Hepatic stellate cell (primary cell): ENCODE data around the gene CCDC142.
"Not testable (repeated sequence)": the region's sequence is repeated elsewhere in the genome, so short reads cannot be mapped to it uniquely, and the experiment has no call there.

Experiments used
- DNase-seq: peaks from one replicate; pipeline ENCODE4 v3.0.0; 2011; ENCODE audit warnings: low spot score

The CCDC142 gene

DNA sequence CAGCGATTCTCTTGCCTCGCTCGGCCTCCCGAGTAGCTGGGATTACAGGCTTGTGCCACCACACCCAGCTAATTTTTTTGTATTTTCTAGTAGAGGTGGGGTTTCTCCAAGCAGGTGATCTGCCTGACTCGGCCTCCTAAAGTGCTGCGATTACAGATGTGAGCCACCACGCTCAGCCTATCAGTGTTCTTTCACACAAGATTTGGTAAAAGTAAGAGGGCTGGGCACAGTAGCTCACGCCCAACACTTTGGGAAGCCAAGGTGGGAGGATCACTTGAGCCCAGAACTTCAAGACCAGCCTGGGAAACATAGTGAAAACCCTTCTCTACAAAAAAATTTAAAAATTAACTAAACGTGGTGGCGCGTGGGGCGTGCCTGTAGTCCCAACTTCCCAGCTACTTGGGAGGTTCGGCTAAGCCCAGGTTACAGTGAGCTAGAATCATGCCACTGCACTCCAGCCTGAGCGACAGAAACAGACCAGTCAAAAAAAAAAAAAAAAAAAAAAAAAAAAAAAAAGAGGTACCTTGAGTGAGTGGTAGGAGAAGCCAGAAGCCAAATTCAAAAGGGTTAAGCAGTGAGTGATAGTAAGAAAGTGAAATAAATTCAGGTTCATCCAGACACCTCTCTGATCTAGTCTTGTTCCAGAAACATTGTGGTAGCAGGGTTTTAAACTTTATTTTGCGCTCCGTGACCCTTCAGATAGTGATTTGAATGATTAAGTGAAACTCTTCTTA is 11.3 kb downstream of the CCDC142 start:
- DNase-seq: no peak

DNA sequence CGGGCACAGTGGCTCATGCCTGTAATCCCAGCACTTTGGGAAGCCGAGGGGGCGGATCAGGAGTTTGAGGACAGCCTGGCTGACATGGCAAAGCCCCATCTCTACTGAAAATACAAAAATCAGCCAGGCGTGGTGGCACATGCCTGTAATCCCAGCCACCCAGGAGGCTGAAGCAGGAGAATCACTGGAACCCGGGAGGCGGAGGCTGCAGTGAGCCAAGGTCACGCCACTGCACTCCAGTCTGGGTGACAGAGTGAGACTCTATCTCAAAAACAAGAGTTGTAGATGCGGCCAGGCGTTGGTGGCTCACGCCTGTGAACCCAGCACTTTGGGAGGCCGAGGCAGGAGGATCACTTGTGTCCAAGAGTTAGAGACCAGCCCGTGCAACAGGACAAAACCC is 12.1 kb downstream of the CCDC142 start:
- DNase-seq: not testable (repeated sequence)

DNA sequence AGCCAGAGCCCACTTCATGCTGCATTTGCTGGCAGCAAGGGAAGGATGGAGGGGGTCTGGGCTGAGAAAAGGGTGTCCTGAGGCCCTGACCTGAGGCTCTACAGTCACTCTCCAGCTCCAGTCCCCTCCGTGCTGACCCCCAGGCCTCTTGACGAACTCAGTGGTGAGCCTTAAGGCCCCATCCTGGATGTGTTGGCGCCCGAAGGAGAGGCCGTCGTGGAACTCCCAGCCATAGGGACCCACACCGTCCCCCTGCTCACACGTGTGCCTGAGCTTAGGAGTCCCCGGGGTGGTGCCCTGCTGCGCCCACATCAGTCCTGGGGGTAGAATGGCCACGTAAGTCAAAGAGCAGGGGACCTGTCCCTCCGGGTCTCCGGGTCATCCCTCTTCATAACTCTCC is 18.4 kb downstream of the CCDC142 start:
- peak; percentile 35 for DNase-seq

DNA sequence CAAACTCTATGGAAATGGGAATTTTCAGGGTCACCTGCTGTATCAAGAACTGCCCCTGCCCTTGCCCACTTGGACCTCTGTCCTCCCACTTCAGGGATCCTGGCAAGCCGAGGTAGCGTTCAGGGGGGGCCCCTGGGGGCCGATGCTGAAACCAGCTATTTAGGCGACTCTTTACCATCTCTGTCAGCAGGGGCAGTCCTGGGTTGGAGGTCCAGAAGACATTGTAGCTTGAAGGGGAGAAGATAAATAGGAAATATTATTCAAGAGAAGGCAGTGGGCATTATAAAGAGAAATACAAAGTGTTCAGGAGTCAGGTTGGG is 20.1 kb downstream of the CCDC142 start:
- DNase-seq: no peak

DNA sequence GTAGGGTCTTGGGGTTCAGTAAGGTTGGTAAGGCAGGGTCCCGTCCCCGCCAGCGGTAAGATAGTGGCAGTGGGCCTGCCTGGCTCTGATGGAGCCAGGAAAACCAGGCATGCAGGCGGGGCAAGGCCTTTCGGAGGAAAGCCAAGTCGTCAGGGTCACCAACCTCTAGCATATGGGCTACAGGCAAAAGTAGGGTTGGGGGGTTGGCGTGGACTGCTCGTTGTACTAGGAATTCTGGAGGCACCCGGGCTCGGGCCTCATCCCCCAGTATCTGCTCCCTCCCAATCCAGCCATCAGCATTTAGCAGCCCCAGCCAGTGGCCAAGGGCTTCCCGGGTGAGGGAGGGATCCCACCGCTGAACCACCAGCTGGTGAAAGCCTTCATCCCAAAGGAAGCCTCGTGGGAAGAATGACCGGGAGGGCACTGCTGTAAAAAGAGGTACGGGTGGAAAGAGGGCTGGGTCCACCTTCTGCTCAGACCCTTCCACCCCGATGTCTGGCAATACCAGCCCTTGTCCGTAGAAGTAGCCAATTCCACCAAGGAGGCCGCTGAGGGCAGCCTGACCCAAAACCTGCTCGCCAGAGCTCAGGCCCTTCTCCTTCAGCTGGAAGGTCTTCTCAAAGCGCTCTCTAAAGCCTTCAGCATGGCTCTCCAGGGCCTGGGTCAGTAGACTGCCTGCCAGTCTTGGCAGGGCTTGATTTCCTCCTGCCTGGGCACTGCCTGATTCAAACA is 20.6 kb downstream of the CCDC142 start:
- no peak for DNase-seq

DNA sequence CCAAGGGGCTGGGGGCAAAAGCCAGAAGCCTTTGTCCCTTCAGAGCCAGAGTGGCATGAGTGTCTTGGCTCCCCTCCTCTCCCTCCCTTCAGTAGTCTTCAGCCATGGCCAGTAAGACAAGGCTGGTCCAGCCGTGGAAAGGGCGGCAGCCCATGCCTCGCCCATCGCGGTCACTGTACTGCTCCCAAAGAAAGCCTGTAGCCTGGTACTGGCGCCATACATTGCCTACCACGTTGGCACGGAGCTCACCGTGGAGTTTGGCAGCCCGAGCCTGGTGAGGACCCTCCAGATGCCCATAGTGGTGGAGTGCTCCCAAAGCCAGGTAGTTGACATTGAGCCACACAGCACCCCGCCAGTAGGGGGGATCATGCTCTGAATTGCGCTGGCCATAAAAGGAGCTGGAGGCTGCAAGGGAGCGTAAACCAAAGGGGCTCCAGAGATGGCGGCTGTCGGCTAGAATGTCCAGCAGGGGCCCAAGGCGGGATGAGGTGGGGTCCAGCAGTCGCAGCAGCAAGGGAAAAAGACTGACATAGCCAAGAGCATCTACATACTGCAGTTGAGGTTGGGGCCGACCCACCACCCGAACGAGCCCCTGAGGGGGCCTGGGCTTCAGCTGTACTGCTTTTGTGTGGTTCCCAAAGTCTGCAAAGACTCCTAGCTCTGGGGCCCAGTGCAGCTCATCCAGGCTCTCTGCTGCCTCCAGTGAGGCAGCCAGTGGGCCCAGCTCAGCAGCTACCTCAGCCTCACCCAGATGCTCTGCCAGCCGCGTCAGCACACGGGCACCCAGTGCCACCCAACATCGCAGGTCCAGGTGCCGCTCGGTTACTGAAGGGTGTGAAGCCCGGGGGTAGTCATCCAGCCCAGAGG is 21.4 kb downstream of the CCDC142 start:
- DNase-seq: no peak

DNA sequence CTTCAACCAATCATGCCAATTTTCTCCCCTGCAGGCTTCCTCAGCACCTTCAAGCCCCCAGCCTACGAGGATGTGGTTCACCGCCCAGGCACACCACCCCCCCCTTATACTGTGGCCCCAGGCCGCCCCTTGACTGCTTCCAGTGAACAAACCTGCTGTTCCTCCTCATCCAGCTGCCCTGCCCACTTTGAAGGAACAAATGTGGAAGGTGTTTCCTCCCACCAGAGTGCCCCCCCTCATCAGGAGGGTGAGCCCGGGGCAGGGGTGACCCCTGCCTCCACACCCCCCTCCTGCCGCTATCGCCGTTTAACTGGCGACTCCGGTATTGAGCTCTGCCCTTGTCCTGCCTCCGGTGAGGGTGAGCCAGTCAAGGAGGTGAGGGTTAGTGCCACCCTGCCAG is 22.6 kb downstream of the CCDC142 start:
- not testable (repeated sequence) for DNase-seq

DNA sequence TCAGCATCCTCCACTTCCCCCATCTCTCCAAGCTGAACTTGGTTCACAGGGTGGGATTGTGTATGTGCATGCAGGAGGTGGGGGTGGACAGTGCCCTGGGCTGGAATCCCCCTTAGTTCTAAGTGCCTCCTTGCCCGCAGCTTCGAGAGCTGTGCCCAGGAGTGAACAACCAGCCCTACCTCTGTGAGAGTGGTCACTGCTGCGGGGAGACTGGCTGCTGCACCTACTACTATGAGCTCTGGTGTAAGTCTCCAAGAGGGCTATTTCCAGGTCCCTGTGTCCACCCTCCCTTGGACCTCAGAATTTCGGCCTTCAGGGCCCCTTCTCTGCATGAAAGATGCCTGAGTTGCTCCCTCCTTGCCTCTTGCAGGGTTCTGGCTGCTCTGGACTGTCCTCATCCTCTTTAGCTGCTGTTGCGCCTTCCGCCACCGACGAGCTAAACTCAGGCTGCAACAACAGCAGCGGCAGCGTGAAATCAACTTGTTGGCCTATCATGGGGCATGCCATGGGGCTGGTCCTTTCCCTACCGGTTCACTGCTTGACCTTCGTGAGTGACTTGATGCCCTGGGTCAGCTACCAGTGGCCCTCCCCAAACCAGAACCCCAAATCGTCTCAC is 23.2 kb downstream of the CCDC142 start:
- DNase-seq: not testable (repeated sequence)

DNA sequence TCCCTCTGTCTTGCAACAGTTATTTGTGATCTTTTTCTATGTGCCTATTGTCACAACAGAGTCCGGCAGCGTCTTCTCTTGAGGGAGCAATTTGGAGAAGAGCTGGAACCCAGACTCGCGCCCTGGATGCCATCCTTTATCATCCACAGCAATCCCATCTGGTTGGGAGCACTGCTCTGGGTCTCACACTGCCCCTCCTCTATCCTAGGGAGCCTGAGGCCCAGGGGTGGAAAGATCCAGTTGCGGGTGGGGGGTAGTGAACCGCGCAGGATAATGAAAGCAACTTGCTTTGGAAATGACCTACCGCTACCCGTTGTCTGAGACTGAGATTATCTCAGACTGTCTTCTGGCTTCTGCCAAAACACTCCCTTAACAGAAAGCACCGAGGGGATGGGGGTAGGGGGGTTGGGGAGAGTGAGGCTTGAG is 23.8 kb downstream of the CCDC142 start:
- no peak for DNase-seq

DNA sequence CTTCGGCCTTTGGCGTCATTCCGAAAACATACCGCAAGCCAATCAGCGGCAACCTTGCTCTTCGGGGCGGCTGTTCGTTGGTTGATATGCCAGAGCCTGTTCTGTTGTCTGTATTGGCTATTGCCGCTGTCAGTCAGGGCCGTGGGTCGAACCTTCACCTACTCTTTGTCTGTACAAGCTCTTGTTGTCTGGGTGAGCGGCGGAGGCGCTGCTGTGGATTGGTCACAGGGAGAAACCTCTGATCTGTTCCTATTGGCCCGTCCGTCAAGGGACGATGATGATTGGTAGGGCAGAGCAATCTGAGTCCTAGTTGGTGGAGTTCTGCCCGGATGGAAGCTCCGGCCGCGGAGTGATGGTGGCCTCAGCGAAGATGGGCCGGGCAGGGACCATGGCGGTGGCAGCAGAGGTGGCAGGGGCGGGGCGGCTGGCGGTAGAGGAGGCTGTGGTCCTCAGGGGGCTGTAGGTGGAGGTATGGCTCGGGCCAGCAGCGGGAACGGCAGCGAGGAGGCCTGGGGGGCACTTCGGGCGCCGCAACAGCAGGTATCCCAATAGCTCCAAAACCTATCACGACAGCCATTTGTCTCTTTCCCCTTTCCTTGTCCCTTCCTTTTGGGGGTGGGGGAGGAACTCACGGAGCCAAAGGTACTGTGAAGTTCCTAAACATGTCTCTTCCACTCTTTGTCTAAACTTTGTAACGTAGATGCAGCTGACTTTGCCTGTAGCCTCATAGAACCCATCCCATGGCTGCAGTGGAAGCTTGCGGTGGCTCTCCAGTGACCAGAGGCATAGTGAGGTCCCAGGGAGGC is 24.5 kb downstream of the CCDC142 start, which contains the start of gene WBP1:
Gene WBP1 (plus strand): TSS at position 307 of the 806 bp plus-strand sequence. CDS start 165 bp downstream, at position 472.
- DNase-seq: peak; percentile 99

DNA sequence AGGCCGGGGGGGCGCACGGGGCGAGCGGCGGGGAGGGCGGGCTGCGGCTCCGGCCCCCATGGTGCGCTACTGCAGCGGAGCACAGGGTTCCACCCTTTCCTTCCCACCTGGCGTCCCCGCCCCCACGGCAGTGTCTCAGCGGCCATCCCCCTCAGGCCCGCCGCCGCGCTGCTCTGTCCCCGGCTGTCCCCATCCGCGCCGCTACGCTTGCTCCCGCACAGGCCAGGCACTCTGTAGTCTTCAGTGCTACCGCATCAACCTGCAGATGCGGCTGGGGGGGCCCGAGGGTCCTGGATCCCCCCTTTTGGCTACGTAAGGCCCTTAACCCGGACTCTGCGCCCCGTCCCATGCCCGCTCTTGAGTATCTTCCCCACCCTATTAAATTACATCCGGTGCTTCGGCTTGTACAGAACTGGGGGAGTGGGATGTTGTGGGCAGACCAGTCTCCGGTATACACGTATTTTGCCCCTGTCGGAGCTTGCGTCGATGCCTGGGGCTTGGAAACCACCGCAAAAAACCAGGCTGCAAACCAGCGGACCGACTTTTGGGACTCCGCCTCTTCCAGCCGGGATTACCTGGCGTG is 25.2 kb downstream of the CCDC142 start:
- no peak for DNase-seq

DNA sequence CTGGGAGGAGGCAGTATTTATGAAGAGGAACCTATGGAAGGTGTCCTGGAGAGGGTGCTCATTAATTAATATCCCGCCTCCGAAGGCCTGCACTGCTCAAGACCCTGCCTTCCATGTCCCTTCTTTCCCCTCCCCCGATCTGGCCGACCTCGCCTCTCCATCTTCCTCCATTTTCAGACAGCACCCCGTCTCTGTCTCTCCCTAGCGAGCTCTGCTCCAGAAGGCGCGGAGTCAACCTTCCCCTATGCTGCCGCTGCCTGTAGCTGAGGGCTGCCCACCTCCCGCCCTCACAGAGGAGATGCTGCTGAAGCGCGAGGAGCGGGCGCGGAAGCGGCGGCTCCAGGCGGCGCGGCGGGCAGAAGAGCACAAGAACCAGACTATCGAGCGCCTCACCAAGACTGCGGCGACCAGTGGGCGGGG is 25.7 kb downstream of the CCDC142 start:
- DNase-seq: peak; percentile 34

DNA sequence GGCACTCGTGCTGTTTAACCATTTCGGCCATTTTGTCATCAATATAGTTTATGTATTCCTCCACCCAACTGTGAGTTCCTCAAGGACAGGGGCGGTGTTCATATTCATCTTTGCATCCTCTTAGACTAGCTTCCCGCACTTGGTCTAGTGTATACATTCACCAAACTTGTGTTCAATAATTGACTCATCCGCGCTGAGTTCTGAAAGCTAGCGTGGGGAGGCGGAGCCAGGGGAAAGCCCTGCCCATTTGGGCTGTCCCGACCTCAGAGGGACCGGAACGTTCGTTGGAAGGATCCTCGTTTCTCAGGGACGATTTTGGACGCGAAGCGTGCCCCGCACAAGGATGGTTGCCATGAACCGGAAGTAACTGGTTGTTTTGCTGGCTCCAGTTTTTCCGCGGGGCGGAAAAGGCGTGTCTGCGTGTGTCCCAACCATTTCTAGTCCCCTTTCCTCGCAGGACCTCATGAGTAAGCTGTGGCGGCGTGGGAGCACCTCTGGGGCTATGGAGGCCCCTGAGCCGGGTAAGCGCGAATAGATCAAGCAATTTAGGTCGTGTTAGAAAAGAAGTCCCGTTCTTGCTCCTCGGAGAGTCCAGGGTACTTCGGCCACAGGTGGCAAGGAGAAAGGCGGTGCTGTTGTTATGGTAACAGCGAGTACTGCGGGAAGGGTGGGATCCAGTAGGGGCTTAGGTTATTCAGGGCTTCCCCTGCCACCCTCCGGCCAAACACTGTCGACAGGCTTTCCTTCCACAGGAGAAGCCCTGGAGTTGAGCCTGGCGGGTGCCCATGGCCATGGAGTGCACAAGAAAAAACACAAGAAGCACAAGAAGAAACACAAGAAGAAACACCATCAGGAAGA is 27.9 kb downstream of the CCDC142 start, which contains the start of gene INO80B:
Gene INO80B (plus strand): TSS at position 434 of the 858 bp plus-strand sequence. CDS start 30 bp downstream, at position 464.
- peak; percentile 93 for DNase-seq

DNA sequence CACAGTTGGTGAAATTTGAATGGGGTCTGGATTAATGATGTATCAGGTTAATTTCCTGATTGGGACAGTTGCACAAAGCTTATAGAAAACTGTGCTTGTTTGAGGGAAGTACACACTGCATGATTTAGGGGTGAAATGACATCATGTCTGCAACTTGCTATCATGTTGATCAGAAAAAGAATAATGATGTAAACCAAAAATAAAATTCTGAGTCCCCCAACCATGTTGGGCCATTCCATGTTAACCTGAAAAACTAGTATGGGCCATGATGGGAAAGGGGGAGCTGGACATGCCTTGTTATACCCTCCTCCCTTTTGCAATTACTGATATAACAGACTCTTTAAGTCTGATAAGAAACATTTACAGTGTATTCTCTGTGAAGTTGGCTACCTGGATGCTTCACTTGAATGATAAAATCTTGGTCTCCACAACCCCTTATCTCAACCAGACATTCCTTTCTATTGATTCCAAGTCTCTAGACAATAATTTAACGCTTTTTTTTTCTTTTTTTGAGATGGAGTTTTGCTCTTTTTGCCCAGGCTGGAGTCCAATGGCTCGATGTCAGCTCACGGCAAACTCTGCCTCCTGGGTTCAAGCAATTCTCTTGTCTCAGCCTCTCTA is 32.1 kb downstream of the CCDC142 start:
- DNase-seq: no peak

DNA sequence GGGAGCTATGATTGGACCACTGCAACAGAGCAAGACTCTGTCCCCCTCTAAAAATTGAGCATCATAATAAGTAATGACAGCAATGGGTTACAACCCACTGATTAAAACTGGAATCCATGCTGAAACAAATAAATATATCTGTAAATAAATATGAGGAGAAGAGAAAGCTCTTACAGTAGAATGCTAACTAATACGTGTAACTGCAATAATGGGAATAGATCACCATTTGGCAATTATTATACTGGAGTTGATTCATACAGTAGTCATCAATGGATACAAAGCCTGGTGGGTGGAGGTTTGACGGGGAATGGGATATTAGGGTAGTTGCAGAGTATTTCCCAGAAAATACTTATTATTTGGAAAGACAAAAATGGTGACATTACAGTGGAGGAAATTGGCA is 34.0 kb downstream of the CCDC142 start:
- DNase-seq: no peak

DNA sequence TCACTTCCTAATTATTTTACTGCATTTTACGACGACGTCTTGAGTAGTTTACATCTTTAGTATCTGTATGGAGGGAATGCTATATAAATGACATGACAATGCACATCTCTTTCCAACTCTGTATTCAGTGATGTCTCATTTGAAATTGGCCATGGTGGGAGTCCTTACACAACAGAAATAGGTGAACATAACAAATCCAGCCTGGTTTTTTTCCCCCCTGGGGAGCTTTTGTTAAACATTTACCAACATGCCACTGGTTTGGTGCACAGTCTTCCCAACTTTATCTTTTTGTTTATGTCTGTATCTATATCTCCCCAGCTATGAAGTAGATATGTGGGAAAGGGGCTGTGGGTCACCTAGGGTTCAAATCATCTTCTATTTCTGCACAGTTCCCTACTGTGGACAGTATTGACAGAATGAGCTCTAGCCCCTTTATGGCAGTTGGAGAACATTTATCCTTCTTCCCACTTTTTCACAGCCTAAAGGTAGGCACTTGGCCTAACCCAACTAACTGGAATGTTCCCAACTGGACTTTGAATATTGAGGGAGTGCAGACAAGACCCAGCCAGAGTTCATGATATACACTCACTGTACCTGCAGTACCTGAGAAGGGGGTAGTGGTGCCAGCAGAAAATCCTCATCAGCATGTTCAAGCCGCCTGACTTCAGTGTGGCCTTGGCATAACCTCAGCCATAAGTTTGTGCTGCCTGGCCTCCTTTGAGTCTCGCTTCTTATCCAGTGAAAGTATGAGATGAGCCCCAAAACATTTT is 35.4 kb downstream of the CCDC142 start:
- no peak for DNase-seq

DNA sequence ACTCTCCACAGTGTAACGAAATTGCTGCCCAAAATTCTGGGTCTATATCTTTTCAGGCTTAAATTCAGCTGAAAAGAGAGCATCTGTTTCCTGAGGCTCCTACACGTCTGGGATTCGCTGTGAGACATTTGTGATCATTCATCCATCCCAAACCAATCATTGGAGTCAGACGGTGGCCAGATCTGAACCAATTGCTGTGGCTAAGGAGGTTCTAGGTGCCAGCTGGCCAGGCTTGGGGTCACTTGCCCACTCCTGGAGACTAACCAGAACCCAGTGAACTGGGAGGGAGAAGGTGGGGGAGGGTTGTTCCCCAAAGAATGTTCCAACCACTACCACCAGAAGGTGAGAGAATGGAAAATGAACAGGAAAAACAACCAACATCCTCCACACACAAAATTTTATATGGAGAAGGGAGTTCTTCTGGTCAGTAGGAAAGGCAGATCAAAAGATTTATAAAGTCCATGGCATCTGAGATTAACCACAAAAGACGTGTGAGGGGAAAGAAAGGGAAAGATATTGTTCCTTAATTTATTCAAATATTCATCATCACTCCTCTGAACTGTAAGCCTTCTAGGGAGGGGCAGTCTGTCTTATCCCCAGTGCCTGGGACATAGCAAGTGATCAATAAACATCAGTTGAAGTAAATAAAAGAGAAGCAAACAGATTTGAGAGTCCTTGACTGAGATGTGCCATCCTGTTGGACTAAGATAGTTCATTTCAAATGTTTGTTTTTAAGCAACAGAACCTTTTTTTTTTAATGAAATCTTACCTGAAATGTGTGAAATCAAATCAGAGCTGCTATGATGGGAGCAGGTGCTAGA is 38.1 kb downstream of the CCDC142 start:
- DNase-seq: no peak
